Right kidney (tissue), 1 donor: Measurements from ENCODE around the gene SLC1A2.

ENCODE experiments used
- DNase-seq: peaks from one replicate; pipeline ENCODE4 v3.0.0-alpha.2; 2016

Gene SLC1A2

DNA sequence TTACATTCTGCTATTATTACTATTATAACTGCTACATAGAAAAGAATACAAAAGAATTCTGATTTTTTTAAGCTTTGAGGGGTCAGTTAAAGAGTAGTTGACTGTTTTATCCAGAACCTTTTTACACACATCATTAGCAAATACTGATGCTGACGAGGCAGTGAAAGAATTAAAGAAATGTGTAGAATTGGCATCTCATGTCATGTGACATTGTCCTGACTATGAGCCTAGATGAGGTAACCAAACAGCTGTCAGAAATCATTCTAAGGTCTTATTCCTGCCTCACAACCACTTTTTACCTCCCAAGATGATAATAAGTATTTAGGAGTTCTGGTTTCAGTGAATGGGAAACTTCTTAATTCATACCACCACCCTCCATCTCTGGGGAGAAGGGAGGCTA, 121.0 kb downstream of the SLC1A2 start:
- DNase-seq = no peak

DNA sequence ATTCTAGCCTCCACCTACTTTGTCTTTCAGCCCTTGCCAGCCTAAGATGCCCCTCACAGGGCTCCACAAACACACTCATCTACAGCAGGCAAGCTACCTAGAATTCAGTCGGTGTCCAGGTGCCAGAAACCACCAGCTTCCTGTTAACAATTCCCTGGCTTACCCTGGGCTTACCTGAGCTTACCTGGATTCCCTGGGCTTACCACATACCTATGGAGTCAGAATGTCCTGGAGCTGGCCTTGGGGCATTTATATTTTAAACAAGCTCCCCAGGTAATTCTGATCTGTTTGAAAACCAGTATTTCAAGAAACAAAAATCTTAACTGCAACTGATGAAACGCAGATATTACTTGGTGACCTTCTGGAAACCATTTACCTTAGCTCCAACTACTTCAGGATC, 123.6 kb downstream of the SLC1A2 start:
- no peak for DNase-seq

DNA sequence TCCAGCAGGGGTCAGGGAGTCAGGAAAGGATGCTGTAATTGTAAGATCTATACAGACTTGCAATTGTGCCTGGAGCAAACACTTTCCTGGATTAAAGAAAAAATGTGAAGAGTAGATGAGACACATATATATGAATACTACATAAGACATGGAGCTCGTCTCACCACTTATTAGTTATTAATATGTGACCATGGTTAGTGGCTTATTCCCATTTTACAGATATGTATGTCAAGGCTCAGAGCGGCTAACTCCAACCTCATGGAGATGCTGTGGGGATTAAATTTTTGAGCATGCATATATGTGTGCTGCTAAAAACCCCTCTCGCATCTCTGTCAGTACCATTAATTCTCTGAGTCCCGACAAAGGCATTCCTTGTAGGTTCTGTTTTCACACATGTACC, 125.7 kb downstream of the SLC1A2 start:
- DNase-seq = no peak

DNA sequence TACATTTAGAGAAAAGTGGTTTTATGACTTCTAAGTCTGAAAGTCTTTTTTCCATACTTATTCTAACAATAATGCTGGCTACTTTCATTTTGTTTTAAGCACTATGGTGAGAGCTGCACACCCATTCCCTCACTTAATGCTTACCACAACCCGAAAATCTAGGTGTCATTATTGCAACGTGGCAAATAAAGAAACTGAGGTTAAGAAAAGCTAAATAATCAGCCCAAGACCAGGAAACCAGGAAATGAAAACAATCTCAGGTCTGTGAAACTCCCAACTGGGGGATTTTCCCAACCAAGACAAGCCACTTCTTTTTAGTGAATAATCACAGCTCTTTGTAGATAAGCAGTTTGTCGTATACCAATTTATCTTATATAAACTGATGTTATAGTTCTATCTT, 126.3 kb downstream of the SLC1A2 start:
- DNase-seq = no peak

DNA sequence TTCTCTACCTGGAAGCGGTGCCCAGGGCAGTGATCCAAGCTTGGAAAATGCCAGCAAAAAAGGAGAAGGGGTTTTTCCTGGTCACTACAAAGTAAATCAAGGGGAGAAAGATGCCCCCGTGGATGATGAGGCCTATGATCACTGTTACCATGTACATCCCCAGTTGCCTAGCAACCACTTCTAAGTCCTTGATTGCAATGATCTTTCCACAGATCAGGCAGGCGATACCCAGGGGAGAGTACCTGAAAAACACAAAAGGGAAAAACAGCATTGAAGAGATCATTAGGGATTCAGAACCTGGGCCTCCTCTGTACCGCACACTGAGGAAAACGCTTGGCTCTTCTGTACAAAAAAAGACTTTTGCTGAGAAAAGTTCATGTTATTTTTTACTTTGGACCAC, 127.1 kb downstream of the SLC1A2 start:
- DNase-seq = no peak

DNA sequence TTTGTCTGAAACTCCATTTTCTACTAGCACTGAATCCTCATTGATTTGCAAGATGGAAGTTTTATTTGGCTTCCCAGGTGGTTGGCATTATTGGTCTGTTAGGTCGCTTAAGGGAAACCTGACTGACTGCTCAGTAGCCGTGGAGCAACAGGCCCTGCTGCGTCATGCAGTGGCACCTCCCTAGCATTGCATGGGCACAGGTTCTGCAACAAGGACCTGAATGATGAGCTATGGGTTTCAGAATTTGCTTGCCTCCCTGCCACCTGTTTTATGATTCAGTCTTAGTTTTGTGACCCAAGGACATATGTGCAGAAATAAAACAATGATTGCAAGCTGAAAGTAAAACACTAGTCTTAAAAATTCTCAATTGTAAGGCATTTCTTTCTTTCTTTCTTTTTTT, 128.5 kb downstream of the SLC1A2 start:
- DNase-seq = no peak

DNA sequence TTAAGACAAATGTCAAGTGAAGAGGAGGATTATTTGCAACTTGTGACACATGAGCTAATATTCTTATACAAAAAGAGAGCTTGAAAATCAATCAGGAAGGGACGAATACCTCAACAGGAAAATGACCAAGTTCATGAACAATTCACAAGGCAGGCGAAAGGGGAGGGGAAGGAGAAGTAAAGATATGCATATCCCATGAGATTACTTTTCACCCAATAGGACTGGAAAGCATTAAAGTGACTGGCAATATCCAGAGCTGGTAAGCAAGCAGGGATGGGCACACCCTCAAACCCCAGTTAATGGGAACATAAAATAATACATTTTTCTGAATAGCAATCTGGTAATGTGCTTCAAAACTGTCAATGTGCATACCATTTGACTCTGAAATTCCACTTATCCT, 129.5 kb downstream of the SLC1A2 start:
- no peak for DNase-seq

DNA sequence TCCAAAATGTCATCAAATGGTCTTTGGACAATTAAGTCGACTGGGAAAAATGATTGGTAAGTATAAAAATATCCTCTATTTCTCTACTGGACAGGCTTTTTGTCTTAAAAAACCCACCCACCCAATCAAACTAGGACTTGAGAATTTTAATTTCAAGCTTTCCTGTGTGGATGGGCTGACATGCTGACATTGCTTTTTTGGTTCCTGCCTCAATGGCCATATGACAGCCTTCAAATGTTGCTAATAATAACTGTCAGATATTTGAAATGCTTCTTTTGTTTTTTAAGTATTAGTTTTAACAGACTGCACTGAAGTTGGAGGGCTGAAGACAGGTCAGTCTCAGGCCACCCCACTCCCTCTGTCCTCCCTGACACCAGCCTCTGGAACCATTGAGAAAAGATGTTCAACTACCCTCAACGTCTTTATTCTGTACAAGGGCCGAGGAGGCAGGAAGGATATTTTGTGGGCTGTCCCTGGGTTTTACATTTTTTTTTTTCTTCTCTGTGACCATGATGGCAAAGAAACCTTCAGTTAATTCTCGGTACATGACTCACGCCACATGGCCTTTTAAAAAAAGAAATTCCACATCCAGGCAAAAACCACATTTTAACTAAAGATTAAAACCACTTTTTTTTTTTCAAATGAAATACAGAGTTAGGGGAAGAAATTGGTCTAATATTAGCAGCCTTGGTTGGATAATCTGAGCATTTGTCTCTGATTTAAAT, 130.4 kb downstream of the SLC1A2 start:
- no peak for DNase-seq

DNA sequence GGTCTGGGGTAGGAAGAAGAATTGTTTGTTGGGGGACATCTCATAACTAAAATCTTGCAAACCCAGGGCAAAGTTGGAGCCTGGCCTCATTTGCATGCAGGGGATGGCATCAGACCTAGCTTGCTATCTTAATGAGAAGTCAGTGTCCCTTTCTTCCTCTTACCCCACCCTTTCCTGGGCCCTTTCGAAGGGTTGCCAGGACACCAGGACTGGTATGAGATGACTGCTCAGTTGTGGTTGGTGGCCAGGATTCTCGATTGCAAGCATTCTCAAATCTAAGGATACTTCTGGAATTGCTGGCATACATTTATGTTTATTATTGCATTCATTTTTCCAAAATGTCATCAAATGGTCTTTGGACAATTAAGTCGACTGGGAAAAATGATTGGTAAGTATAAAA, 131.0 kb downstream of the SLC1A2 start:
- no peak for DNase-seq

DNA sequence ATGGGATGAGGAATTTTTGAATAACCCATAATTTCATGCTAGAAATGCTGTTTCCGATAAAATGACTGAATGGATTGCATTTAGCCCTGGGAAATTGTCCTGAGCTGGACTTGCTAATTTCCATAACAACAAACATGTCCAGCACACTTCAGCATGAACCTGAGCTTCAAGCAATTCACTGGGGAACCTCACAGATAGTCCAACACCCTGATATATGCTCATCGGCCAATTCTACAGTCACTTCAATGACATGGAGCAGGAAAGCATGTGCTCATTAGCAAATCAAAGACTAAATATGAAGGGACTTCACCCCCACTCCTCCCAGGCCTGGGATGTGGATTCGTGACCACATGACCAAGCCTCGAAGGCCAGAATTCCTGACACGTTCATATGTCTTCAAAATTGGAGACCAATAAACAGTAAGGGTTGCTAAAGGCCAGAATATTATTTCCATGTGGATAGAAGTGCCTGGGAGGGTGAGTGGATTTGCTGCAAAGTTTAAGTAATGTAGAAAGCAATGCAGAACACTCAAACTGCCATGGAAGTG, 131.9 kb downstream of the SLC1A2 start:
- DNase-seq = no peak

DNA sequence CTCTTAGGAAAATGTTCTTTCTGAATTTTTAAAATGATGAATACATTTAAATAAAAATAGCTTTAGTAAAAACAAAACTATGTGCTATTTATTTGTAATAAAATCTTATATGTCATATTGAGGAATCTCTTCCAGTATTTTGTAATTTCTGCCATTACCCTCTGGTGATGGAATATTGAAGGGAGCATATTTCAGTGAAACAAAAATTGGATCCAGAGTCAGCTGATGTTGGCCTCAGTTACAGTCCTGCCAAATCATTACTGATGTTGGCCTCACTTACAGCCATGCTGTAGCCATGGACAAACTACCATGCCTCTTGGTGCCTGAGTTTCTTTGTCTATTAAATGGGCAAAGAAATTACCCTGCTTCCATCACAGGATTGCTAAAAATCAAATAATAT, 133.2 kb downstream of the SLC1A2 start:
- DNase-seq = no peak

DNA sequence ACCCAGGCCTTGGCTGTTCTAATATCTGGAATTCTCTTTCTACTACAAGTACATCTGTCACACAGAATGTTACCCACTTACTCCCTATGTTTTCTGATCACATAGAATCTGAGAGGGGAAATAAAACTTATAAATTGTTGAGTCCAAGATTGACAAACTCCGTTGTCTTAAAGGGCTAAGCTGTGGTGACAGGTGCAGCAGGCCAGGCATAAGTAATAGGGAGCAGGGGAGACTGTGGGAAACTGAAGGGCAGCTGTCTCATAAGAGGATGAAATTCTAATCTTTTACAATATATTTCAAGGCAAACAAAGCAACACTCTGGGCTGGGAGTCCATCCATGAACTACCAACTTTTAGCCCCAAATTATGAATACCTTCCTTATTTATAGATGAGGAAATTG, 133.9 kb downstream of the SLC1A2 start:
- DNase-seq = no peak

DNA sequence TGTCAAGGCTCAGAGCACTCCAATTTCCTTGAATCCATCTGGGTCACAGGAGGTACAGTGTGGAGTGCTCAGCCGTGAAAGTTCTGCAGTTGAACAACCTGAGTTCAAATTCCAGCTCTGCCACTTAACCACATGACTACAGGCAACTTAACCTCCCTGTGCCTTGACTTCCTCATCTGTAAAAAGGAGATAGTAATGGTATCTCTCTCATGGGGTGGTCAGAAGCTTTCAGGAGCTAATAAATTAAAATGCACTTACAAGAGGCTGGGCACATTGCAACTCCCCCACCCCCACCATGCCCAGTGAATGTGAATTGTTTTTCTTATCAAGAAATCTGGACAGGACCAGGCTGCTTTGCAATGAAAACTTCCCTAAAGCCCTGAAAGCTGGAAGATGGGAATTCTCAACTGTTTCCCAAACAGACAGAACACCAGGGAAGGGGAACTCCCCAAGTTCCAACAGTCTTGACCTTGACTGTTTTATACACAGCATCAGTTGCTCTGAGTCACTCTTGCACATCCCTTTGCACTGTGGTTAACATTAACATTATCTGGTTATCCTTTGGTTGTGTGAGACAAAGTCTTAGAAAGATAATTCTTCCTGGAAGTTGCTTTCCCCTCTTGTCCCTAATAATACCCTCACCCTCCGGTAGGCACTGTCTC, 137.0 kb downstream of the SLC1A2 start:
- no peak for DNase-seq

DNA sequence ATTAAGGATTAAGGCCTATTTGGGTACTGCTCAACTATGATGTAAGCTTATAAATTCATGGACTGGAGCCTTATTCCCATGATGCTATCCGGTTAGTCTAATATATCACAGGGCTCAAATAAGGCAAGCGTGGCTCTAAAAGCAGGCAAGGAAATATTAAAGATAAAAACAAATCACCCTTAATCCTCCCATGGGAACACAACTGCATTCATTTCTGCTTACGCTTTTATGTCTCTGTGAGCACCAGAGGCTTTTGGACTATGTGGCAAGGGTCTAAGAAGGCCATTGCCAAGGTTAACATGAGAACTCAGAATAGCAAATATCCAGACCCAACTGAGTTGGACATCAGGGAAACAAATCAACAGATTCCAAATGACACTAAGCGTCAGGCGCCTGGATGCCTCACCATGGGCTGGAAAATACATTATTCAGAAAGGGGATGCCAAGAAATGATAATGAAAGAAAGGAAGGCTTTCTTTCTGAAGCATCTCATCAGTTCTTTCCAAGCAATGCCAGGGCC, 138.1 kb downstream of the SLC1A2 start:
- DNase-seq = no peak

DNA sequence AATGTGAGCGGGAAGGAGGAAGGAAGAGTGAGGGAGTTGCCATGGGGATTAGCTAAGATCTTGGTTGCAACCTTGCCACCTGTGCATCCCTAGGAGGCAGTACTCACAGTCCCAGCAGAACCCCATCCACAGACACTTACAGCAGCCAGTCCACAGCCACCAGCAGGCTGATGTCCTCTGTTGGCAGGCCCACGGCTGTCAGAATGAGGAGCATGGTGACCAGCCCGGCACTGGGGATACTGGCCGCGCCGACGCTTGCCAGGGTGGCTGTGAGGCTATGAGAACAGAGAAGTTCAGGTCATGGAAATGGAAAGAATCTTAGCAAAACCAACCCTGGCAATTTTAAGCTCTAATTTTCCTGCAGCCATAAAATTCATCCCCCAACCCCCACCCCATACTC, 138.6 kb downstream of the SLC1A2 start:
- DNase-seq = no peak

DNA sequence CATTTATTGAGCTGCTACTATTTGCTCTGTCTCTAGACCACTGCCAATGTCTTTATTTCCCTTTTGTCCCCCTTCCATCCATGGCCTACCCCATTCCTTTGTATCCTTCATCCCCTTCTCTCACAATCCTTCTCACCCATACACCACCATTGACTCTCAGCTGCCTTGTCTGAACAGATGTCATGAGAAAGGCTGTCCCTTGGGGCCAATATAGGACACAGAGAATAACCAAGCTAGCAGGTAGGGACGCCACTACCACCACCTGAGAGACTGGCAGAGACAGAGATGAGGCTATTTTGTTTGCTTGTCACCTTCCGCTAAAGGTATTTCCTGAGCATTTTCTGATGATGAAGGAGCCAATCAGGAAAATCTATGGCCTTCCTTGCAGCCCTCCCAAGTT, 141.5 kb downstream of the SLC1A2 start:
- DNase-seq = no peak

DNA sequence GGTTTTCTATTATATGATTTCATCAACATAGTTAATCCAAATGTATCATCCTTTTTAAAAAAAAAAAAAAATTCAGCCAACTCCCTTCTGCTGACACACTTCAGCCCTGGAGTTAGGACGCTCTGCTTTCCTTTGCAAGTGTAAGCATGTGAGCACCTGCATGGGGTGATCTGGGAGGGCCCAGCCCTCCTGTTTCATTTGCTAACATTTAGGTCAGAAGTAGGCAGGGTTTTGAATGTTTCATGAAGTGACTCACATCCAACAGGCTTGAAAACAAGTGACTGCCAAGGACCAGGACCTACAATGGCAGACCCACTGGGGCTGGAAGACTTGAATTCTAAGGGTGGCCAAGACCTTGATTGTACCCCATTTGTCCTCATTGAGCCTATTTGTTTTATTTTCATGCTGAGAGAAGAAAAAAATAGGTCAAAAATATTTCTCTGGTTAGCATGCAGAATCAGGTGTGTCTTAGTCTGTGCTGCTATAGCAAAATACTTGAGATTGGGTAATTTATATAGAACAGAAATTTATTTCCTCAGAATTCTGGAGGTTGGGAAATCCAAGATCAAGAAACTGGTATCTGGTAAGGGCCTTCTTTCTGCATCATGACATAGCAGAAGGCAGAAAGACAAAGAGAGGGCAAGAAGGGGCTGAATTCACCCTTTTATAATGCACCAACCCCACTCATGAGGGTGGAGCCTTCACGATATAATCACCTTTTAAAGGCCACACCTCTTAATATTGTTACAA, 142.8 kb downstream of the SLC1A2 start:
- no peak for DNase-seq

DNA sequence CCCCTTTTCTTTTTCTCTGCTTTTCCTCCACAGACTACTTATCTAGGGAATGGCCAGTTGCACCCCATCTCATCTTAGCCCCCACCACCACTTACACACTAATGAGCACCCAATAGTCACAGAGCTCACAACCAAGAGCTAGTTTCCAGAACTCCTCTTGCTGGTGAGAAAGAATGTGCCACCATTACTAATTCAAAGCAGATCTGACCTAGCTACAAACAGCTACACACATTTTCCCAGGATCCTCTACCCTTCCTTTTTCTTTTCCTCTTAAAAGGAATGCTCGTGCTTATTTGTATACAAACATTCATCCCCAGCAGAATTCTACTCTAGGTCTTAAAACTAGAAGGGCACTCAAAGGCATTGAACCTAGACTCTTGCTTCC, 143.6 kb downstream of the SLC1A2 start:
- no peak for DNase-seq

DNA sequence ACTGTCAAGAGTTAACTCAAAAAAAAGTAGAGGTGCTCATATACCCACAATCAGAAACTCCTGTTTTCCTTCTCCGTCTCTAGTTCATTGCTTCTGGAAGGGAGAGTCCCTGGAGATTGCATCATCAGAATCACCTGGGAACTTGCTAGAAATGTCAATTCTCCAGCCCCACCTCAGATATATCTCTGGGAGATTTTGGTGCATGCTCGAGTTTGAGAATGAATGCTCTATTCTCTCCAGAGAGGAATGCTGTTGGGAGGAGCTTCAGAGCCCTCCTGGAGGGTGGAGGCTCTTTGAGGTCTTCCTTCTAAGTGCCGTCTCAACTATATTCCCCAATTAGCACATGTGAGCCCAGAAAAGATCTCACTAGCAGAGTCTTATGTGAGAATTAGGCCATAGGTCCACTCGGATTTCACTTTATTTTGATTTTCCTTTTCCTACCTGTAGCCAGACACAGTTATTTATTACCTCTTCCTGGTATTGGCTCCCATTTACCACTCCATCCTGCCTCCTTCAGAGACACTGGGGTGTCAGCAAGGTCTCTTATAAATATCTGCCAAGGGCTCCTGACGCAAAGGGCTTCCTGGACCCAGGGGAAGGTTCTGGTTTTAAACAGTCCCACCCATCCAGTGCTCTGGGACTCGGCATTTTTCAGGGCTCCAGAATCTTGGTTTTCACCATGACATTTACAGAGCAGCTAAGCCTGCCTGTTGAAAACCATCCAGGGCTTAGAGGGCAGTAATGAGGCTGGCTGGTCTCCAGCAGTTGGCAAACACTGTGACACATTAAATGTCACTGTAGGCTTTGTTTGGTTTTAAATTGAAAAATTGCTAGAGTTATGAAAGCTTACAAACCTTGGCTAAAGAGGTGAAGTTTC, 144.2 kb downstream of the SLC1A2 start:
- DNase-seq = no peak

DNA sequence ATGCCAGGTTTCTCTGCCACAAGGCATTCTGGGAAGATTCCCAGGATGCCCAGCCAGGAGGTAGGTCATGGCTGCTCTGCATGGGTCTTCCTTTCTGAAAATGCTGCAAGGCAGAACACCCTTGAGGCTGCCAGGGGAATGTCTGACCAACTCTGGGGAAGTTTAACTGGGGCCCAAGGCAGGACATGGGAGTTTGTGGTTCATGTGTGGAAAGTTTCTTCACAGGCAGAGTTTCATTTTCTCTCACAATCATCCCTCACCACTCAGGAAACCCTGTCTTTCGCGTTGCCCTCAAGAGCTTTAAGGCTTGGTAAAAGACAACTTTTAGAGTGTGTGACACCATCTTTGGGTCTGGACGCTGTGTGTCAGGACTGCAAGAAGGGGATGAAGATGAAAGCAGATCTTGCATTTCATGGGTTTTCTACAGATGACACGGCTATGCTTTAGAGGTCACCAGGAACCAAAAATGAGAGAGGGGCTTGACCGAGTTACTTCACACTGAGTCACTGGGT, 146.9 kb downstream of the SLC1A2 start:
- no peak for DNase-seq

DNA sequence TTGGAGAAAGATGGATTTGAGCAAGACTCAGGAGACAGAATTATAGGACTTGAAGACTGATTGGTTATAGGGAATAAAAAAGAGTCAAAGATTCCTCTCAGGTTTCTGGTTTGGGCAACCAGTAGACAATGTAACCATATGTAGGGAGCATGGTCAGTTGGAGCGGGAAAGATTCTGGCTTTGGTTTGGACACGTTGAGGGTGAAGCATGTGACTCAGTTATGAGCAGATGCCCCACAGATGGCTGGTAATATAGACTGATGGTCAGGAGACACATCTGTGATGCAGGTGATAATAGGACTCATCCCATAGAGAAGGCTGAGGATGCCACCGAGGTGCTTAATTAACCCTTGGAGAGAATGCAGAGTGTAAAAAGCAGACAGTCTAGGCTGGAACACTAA, 148.3 kb downstream of the SLC1A2 start:
- no peak for DNase-seq

DNA sequence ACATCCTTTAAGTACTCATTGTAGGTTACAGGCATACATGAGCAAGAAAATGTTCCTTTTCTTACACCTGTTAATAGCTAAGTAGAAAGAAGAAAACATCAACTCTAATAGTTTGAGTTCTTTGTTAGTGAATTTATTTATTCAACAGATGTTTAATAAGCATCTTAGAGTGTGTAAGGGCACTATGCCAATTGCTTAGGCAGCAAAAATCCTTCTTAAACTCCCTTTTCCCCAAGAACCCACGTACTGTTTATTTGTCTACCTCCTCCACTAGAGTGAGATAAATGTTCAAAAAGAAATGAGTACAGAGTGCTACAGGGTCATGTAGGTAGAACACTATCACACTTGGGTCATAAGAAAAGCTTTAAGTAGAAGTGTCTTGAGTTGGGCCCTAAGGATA, 149.0 kb downstream of the SLC1A2 start:
- no peak for DNase-seq
